H9 (cell line): ENCODE measurements around the gene RPRD1B. TPM values are rescaled to one million over a fixed set of nuclear protein-coding genes. Genes with fewer than 3 reads are reported as not detected.

Source experiments
- DNase-seq: peaks from one replicate; pipeline ENCODE4 v3.0.0-alpha.2; 2017
- H2AFZ ChIP-seq: one replicate; pipeline ENCODE4 v1.6.1; 2013; ENCODE audit warnings: mild to moderate bottlenecking, low read length, control low read depth, moderate library complexity
- H2AK5ac ChIP-seq: 2 replicates; pipeline ENCODE4 v1.6.1; 2013; ENCODE audit warnings: low read length, control low read depth, mixed read lengths; ENCODE audit not compliant: insufficient read length
- H2BK120ac ChIP-seq: one replicate; pipeline ENCODE4 v1.6.1; 2013; ENCODE audit warnings: low read depth, mild to moderate bottlenecking, low read length, control low read depth, inconsistent platforms; ENCODE audit not compliant: poor library complexity, severe bottlenecking
- H2BK12ac ChIP-seq: 2 replicates; pipeline ENCODE4 v1.6.1; 2013; ENCODE audit warnings: low read length, control low read depth, mixed read lengths, low read depth; ENCODE audit not compliant: insufficient read length
- H2BK15ac ChIP-seq: 2 replicates; pipeline ENCODE4 v1.6.1; 2013; ENCODE audit warnings: low read depth, low read length, control low read depth
- H2BK20ac ChIP-seq: one replicate; pipeline ENCODE4 v1.6.1; 2013; ENCODE audit warnings: low read depth, mild to moderate bottlenecking, low read length, control low read depth, inconsistent platforms; ENCODE audit not compliant: poor library complexity, severe bottlenecking
- H2BK5ac ChIP-seq: 2 replicates; pipeline ENCODE4 v1.6.1; 2013; ENCODE audit warnings: low read length, control low read depth, mixed read lengths; ENCODE audit not compliant: insufficient read length
- H3K14ac ChIP-seq: 2 replicates; pipeline ENCODE4 v1.6.1; 2013; ENCODE audit warnings: low read length, control low read depth; ENCODE audit not compliant: insufficient read depth
- H3K18ac ChIP-seq: 2 replicates; pipeline ENCODE4 v1.6.1; 2013; ENCODE audit warnings: low read depth, mild to moderate bottlenecking, mixed read lengths, low read length, control low read depth; ENCODE audit not compliant: insufficient read length
- H3K23ac ChIP-seq: 2 replicates; pipeline ENCODE4 v1.6.1; 2013; ENCODE audit warnings: low read length, control low read depth, mixed read lengths, low read depth; ENCODE audit not compliant: insufficient read length
- H3K23me2 ChIP-seq: 2 replicates; pipeline ENCODE4 v1.6.1; 2013; ENCODE audit warnings: low read depth, mild to moderate bottlenecking, mixed read lengths, low read length, control low read depth; ENCODE audit not compliant: insufficient read length, poor library complexity, severe bottlenecking
- H3K27ac ChIP-seq: 2 replicates; pipeline ENCODE4 v1.5.1; 2013; ENCODE audit warnings: low read length, control low read depth, mixed read lengths, low read depth; ENCODE audit not compliant: insufficient read length
- H3K27me3 ChIP-seq: 2 replicates; pipeline ENCODE4 v1.6.1; 2013; ENCODE audit warnings: low read length, control low read depth, inconsistent platforms; ENCODE audit not compliant: insufficient read depth
- H3K4ac ChIP-seq: 2 replicates; pipeline ENCODE4 v1.6.1; 2013; ENCODE audit warnings: low read depth, mild to moderate bottlenecking, control low read depth, inconsistent platforms, low read length, moderate library complexity
- H3K4me1 ChIP-seq: 2 replicates; pipeline ENCODE4 v1.6.1; 2013; ENCODE audit warnings: low read length, control low read depth, inconsistent platforms; ENCODE audit not compliant: insufficient read depth
- H3K4me2 ChIP-seq: 2 replicates; pipeline ENCODE4 v1.6.1; 2013; ENCODE audit warnings: low read length, control low read depth, mixed read lengths; ENCODE audit not compliant: insufficient read length, insufficient read depth
- H3K56ac ChIP-seq: 2 replicates; pipeline ENCODE4 v1.6.1; 2013; ENCODE audit warnings: low read depth, mild to moderate bottlenecking, mixed read lengths, low read length, control low read depth; ENCODE audit not compliant: insufficient read length
- H3K79me1 ChIP-seq: 2 replicates; pipeline ENCODE4 v1.6.1; 2013; ENCODE audit warnings: low read depth, mild to moderate bottlenecking, moderate library complexity, low read length, control low read depth, inconsistent platforms; ENCODE audit not compliant: insufficient read depth, poor library complexity, severe bottlenecking
- H3K79me2 ChIP-seq: 2 replicates; pipeline ENCODE4 v1.6.1; 2013; ENCODE audit warnings: low read length, control low read depth, inconsistent platforms; ENCODE audit not compliant: insufficient read depth
- H3K9ac ChIP-seq: 2 replicates; pipeline ENCODE4 v1.6.1; 2013; ENCODE audit warnings: low read length, control low read depth, mixed read lengths; ENCODE audit not compliant: insufficient read length; ENCODE audit errors: extremely low read depth
- H3K9me3 ChIP-seq: one replicate; pipeline ENCODE4 v1.6.1; 2013; ENCODE audit warnings: low read depth, low read length, inconsistent platforms; ENCODE audit not compliant: control insufficient read depth
- H3T11ph ChIP-seq: one replicate; pipeline ENCODE4 v1.6.1; 2013; ENCODE audit warnings: mild to moderate bottlenecking, low read length, control low read depth, inconsistent platforms
- H4K20me1 ChIP-seq: one replicate; pipeline ENCODE4 v1.6.1; 2013; ENCODE audit not compliant: control insufficient read depth, insufficient read length, insufficient read depth
- H4K5ac ChIP-seq: 2 replicates; pipeline ENCODE4 v1.6.1; 2013; ENCODE audit warnings: low read depth, mild to moderate bottlenecking, mixed read lengths, low read length, control low read depth; ENCODE audit not compliant: insufficient read length
- H4K8ac ChIP-seq: replicated peaks from 2 replicates; pipeline ENCODE4 v1.6.1; 2013; ENCODE audit warnings: low read length, control low read depth, mixed read lengths, low read depth; ENCODE audit not compliant: insufficient read length
- H4K91ac ChIP-seq: 2 replicates; pipeline ENCODE4 v1.6.1; 2013; ENCODE audit warnings: low read depth, mild to moderate bottlenecking, moderate library complexity, mixed read lengths, low read length, control low read depth; ENCODE audit not compliant: insufficient read length
- H3K27ac Mint-ChIP-seq, 3 experiments: 2 replicates in 2 of 3; 3 replicates in 1 of 3; pipeline ENCODE4 v1.8.0; 2020 to 2021; ENCODE audit warnings: mixed read lengths in 3 of 3, mild to moderate bottlenecking in 1 of 3, moderate library complexity in 1 of 3
- H3K27me3 Mint-ChIP-seq: 2 replicates; pipeline ENCODE4 v1.8.0; 2021; ENCODE audit warnings: low read depth, mild to moderate bottlenecking, moderate library complexity, mixed read lengths
- H3K36me3 Mint-ChIP-seq, 3 experiments: 2 replicates in 2 of 3; 3 replicates in 1 of 3; pipeline ENCODE4 v1.8.0; 2020 to 2021; ENCODE audit warnings: low read depth in 3 of 3, mixed read lengths in 3 of 3; ENCODE audit not compliant: insufficient read depth in 1 of 3
- H3K4me1 Mint-ChIP-seq, 2 experiments: 2 replicates each; pipeline ENCODE4 v1.8.0; 2020; ENCODE audit warnings: mixed read lengths in 2 of 2
- H3K4me3 Mint-ChIP-seq, 2 experiments: 2 replicates in 1 of 2; 3 replicates in 1 of 2; pipeline ENCODE4 v1.8.0; 2020 to 2021; ENCODE audit warnings: mild to moderate bottlenecking in 2 of 2, mixed read lengths in 2 of 2, moderate library complexity in 1 of 2
- H3K9me3 Mint-ChIP-seq, 2 experiments: 2 replicates in 1 of 2; 3 replicates in 1 of 2; pipeline ENCODE4 v1.8.0; 2020; ENCODE audit warnings: mild to moderate bottlenecking in 2 of 2, mixed read lengths in 2 of 2, moderate library complexity in 1 of 2
- CTCF ChIP-seq: fragments of 200-600 bp; sonication (generic); conservative IDR thresholded peaks from 3 replicates; pipeline ENCODE4 v1.8.0; 2021; ENCODE audit warnings: antibody characterized with exemption, mild to moderate bottlenecking
- WGBS: extraction: QIAGEN DNeasy Blood & Tissue Kit; methylation state at CpG from one replicate; pipeline ENCODE4 v1.1.7; 2013; ENCODE audit warnings: missing lambda C conversion rate, low lambda C conversion rate, mixed read lengths; ENCODE audit not compliant: insufficient read length; ENCODE audit errors: extremely low coverage; 5-methylcytosine and 5-hydroxymethylcytosine counted together
- total RNA-seq: library from RNA; stranded (reverse); gene quantifications from 2 replicates; pipeline ENCODE4 v1.2.1, GENCODE V29; 2021

The RPRD1B gene
- total RNA-seq, 1 experiment from 2014 or later = 34.3 TPM

- no peak overlapping the region for H2BK5ac ChIP-seq
- no peak for DNase-seq
- no peak overlapping the region for H2BK120ac ChIP-seq
- H3K18ac ChIP-seq = no peak overlapping the region
- no peak overlapping the region for H3K4ac ChIP-seq
- Mint-ChIP-seq H3K27ac (peak overlapping the region in 1 of 3 experiments; percentile 12; a peak in 1 of 7 replicates), H3K27me3 (no peaks in the 10 kb centered on the region), H3K4me1 (peaks cover 12 to 15% of the 10 kb centered on the region in 2 experiments), H3K9me3 (no peaks in the 10 kb centered on the region), H3K36me3 (peaks cover 25 to 51% (median 50%) of the 10 kb centered on the region in 3 experiments; a peak in 6 of 7 replicates), H3K4me3 (no peak overlapping the region)
- no peak overlapping the region for H4K8ac ChIP-seq
- no peak overlapping the region for H3K27ac ChIP-seq
- no peaks in the 10 kb centered on the region for H3K23me2 ChIP-seq
- peaks cover 3% of the 10 kb centered on the region for H3K79me1 ChIP-seq
- no peak overlapping the region for H2BK12ac ChIP-seq
- H3K14ac ChIP-seq = no peak overlapping the region
- H2AFZ ChIP-seq = no peak overlapping the region
- no peak overlapping the region for H3K23ac ChIP-seq
- H3K4me1 ChIP-seq = no peaks in the 10 kb centered on the region
- H3K4me2 ChIP-seq = no peak overlapping the region
- no CpG with 5 or more reads among the region's 2 CpGs for WGBS
- no peak overlapping the region for H2AK5ac ChIP-seq
- H3K27me3 ChIP-seq = no peaks in the 10 kb centered on the region
- H3T11ph ChIP-seq = no peak overlapping the region
- H3K79me2 ChIP-seq = peaks cover 1% of the 10 kb centered on the region; the same call in 1 of the 2 replicates
- no peak overlapping the region for H3K56ac ChIP-seq
- H4K20me1 ChIP-seq = no peaks in the 10 kb centered on the region
- H3K9me3 ChIP-seq = no peaks in the 10 kb centered on the region
- H2BK20ac ChIP-seq = no peak overlapping the region
- TF ChIP-seq CTCF = no peak
- H4K91ac ChIP-seq = no peak overlapping the region
- H2BK15ac ChIP-seq = no peak overlapping the region
- H4K5ac ChIP-seq = no peak overlapping the region
- no peak overlapping the region for H3K9ac ChIP-seq
These were observed 44.5 kb downstream of the RPRD1B start for GRCh38 chr20:38078084-38078483.
